GM23338 (cell line): ENCODE data around the gene PIK3R3. TPM values are rescaled to one million over a fixed set of nuclear protein-coding genes. Genes with fewer than 3 reads are reported as not detected.

ENCODE experiments used
- ATAC-seq: fragments of 200-7000 bp; cut with Tn5 transposase; 3 replicates; pipeline ENCODE4 v1.9.1; 2020
- DNase-seq: peaks from one replicate; pipeline ENCODE4 v3.0.0-alpha.2; 2015; ENCODE audit warnings: low spot score
- H2AFZ ChIP-seq: fragments of 200-600 bp; sonication (generic); 2 replicates; pipeline ENCODE4 v1.8.0; 2016; ENCODE audit warnings: antibody characterized with exemption, mild to moderate bottlenecking, moderate library complexity
- H3F3A ChIP-seq: fragments of 200-600 bp; sonication (generic); replicated peaks from 2 replicates; pipeline ENCODE4 v1.8.0; 2017; ENCODE audit warnings: antibody characterized with exemption, mixed run types, low read depth
- H3K27ac ChIP-seq: fragments of 200-600 bp; sonication (generic); 2 replicates; pipeline ENCODE4 v1.6.1; 2016; ENCODE audit warnings: low read depth
- H3K27me3 ChIP-seq: fragments of 200-600 bp; sonication (generic); 2 replicates; pipeline ENCODE4 v1.8.0; 2016; ENCODE audit warnings: mild to moderate bottlenecking, mixed run types, moderate library complexity; ENCODE audit not compliant: insufficient read depth
- H3K36me3 ChIP-seq: fragments of 200-600 bp; sonication (generic); 2 replicates; pipeline ENCODE4 v1.8.0; 2016; ENCODE audit warnings: mild to moderate bottlenecking; ENCODE audit not compliant: insufficient read depth
- H3K4me1 ChIP-seq: fragments of 200-600 bp; sonication (generic); 2 replicates; pipeline ENCODE4 v1.8.0; 2016; ENCODE audit warnings: mild to moderate bottlenecking, moderate library complexity; ENCODE audit not compliant: insufficient read depth
- H3K4me2 ChIP-seq: fragments of 200-600 bp; sonication (generic); 2 replicates; pipeline ENCODE4 v1.7.1; 2017; ENCODE audit warnings: mixed run types
- H3K4me3 ChIP-seq: fragments of 200-600 bp; sonication (generic); 2 replicates; pipeline ENCODE4 v1.6.1; 2016; ENCODE audit warnings: mixed run types
- H3K79me2 ChIP-seq: fragments of 200-600 bp; sonication (generic); replicated peaks from 2 replicates; pipeline ENCODE4 v1.8.0; 2017; ENCODE audit warnings: mild to moderate bottlenecking; ENCODE audit not compliant: insufficient read depth
- H3K9me2 ChIP-seq: fragments of 200-600 bp; sonication (generic); 2 replicates; pipeline ENCODE4 v1.8.0; 2017; ENCODE audit not compliant: insufficient read depth
- H4K20me1 ChIP-seq: fragments of 200-600 bp; sonication (generic); replicated peaks from 2 replicates; pipeline ENCODE4 v1.8.0; 2017; ENCODE audit warnings: mild to moderate bottlenecking; ENCODE audit not compliant: insufficient read depth
- H3K27ac Mint-ChIP-seq: 2 replicates; pipeline ENCODE4 v1.8.0; 2020; ENCODE audit warnings: inconsistent platforms, mild to moderate bottlenecking, moderate library complexity, mixed read lengths
- H3K27me3 Mint-ChIP-seq: 3 replicates; pipeline ENCODE4 v1.8.0; 2022; ENCODE audit warnings: low read depth, mild to moderate bottlenecking, moderate library complexity, mixed read lengths, inconsistent platforms; ENCODE audit not compliant: insufficient read depth, poor library complexity
- H3K36me3 Mint-ChIP-seq: 3 replicates; pipeline ENCODE4 v1.8.0; 2021; ENCODE audit warnings: low read depth, mild to moderate bottlenecking, inconsistent platforms, moderate library complexity, mixed read lengths
- H3K4me1 Mint-ChIP-seq: 3 replicates; pipeline ENCODE4 v1.8.0; 2020; ENCODE audit warnings: mild to moderate bottlenecking, inconsistent platforms, mixed read lengths
- H3K4me3 Mint-ChIP-seq: 3 replicates; pipeline ENCODE4 v1.8.0; 2021; ENCODE audit warnings: moderate library complexity, mild to moderate bottlenecking, inconsistent platforms, mixed read lengths
- H3K9me3 Mint-ChIP-seq: 3 replicates; pipeline ENCODE4 v1.8.0; 2020; ENCODE audit warnings: moderate library complexity, mild to moderate bottlenecking, inconsistent platforms, mixed read lengths
- CREB1 ChIP-seq: fragments of 250-450 bp; sonication (Bioruptor Pico); IDR thresholded peaks from 2 replicates; pipeline ENCODE4 v1.5.0; 2020; ENCODE audit warnings: low read depth, mild to moderate bottlenecking, moderate library complexity
- CTCF ChIP-seq, 2 experiments: fragments of 200-600 bp in 1 of 2; sonication (generic) in 1 of 2; conservative IDR thresholded peaks; 2 replicates each; pipeline versions ENCODE4 v1.5.1 to v1.6.1; 2016 to 2017; ENCODE audit warnings: antibody characterized with exemption in 2 of 2, low read depth in 2 of 2, mild to moderate bottlenecking in 2 of 2, moderate library complexity in 1 of 2
- EZH2 ChIP-seq: fragments of 200-600 bp; sonication (generic); IDR thresholded peaks from one replicate; pipeline ENCODE4 v1.8.0; 2017; ENCODE audit warnings: antibody characterized with exemption, mild to moderate bottlenecking, low read depth; ENCODE audit not compliant: unreplicated experiment
- STAT1 ChIP-seq: IDR thresholded peaks from one replicate; pipeline ENCODE4 v1.6.1; 2016; ENCODE audit warnings: antibody characterized with exemption; ENCODE audit not compliant: unreplicated experiment
- polyA plus RNA-seq: library from polyadenylated mRNA; unstranded; fragments of >200 nt; fragmentation: Nextera tagmentation; extraction: Ambion mirVana; gene quantifications from 2 replicates; pipeline ENCODE4 v1.2.1, GENCODE V29; 2016
- total RNA-seq: library from RNA; depleted of rRNA; stranded (reverse); fragments of >200 nt; shearing (Covaris generic); gene quantifications from 2 replicates; pipeline ENCODE4 v1.2.3, GENCODE V29; 2014
- TF ChIP-seq, protein P1 (sequence below): IDR thresholded peaks from one replicate; pipeline ENCODE4 v1.6.1; 2018; ENCODE audit warnings: antibody characterized with exemption; ENCODE audit not compliant: unreplicated experiment
- TF ChIP-seq, protein P2 (sequence below): fragments of 250-450 bp; sonication (Bioruptor Pico); IDR thresholded peaks from 2 replicates; pipeline ENCODE4 v1.5.0; 2020; ENCODE audit warnings: mild to moderate bottlenecking, moderate library complexity

The PIK3R3 gene
- total and polyA plus RNA-seq, 2 experiments from 2014 or later = 7.5 to 8.6 TPM

GRCh38 chr1:46168477-46168876, 36.0 kb upstream of the PIK3R3 start:
- H2AFZ ChIP-seq = no peak overlapping the region
- H3K4me1 Mint-ChIP-seq = peaks cover 32% of the 10 kb centered on the region
- H3K27me3 Mint-ChIP-seq = peaks cover 32% of the 10 kb centered on the region
- H3K27ac ChIP-seq = no peak overlapping the region
- H3K4me1 ChIP-seq = peaks cover 19% of the 10 kb centered on the region
- 0 out of 2 replicates have a peak, but pooled peaks cover 3% of the 10 kb centered on the region for H3F3A ChIP-seq
- no peak overlapping the region for H3K4me2 ChIP-seq
- no peak for TF ChIP-seq CTCF (conservative IDR thresholded peaks at IDR 0.05; ENCODE audit: low read depth in 2 of 2)
- TF ChIP-seq CREB1 = no peak
- TF ChIP-seq STAT1 = no peak
- TF ChIP-seq, protein P1, sequence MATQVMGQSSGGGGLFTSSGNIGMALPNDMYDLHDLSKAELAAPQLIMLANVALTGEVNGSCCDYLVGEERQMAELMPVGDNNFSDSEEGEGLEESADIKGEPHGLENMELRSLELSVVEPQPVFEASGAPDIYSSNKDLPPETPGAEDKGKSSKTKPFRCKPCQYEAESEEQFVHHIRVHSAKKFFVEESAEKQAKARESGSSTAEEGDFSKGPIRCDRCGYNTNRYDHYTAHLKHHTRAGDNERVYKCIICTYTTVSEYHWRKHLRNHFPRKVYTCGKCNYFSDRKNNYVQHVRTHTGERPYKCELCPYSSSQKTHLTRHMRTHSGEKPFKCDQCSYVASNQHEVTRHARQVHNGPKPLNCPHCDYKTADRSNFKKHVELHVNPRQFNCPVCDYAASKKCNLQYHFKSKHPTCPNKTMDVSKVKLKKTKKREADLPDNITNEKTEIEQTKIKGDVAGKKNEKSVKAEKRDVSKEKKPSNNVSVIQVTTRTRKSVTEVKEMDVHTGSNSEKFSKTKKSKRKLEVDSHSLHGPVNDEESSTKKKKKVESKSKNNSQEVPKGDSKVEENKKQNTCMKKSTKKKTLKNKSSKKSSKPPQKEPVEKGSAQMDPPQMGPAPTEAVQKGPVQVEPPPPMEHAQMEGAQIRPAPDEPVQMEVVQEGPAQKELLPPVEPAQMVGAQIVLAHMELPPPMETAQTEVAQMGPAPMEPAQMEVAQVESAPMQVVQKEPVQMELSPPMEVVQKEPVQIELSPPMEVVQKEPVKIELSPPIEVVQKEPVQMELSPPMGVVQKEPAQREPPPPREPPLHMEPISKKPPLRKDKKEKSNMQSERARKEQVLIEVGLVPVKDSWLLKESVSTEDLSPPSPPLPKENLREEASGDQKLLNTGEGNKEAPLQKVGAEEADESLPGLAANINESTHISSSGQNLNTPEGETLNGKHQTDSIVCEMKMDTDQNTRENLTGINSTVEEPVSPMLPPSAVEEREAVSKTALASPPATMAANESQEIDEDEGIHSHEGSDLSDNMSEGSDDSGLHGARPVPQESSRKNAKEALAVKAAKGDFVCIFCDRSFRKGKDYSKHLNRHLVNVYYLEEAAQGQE = no peak
- TF ChIP-seq, protein P2, sequence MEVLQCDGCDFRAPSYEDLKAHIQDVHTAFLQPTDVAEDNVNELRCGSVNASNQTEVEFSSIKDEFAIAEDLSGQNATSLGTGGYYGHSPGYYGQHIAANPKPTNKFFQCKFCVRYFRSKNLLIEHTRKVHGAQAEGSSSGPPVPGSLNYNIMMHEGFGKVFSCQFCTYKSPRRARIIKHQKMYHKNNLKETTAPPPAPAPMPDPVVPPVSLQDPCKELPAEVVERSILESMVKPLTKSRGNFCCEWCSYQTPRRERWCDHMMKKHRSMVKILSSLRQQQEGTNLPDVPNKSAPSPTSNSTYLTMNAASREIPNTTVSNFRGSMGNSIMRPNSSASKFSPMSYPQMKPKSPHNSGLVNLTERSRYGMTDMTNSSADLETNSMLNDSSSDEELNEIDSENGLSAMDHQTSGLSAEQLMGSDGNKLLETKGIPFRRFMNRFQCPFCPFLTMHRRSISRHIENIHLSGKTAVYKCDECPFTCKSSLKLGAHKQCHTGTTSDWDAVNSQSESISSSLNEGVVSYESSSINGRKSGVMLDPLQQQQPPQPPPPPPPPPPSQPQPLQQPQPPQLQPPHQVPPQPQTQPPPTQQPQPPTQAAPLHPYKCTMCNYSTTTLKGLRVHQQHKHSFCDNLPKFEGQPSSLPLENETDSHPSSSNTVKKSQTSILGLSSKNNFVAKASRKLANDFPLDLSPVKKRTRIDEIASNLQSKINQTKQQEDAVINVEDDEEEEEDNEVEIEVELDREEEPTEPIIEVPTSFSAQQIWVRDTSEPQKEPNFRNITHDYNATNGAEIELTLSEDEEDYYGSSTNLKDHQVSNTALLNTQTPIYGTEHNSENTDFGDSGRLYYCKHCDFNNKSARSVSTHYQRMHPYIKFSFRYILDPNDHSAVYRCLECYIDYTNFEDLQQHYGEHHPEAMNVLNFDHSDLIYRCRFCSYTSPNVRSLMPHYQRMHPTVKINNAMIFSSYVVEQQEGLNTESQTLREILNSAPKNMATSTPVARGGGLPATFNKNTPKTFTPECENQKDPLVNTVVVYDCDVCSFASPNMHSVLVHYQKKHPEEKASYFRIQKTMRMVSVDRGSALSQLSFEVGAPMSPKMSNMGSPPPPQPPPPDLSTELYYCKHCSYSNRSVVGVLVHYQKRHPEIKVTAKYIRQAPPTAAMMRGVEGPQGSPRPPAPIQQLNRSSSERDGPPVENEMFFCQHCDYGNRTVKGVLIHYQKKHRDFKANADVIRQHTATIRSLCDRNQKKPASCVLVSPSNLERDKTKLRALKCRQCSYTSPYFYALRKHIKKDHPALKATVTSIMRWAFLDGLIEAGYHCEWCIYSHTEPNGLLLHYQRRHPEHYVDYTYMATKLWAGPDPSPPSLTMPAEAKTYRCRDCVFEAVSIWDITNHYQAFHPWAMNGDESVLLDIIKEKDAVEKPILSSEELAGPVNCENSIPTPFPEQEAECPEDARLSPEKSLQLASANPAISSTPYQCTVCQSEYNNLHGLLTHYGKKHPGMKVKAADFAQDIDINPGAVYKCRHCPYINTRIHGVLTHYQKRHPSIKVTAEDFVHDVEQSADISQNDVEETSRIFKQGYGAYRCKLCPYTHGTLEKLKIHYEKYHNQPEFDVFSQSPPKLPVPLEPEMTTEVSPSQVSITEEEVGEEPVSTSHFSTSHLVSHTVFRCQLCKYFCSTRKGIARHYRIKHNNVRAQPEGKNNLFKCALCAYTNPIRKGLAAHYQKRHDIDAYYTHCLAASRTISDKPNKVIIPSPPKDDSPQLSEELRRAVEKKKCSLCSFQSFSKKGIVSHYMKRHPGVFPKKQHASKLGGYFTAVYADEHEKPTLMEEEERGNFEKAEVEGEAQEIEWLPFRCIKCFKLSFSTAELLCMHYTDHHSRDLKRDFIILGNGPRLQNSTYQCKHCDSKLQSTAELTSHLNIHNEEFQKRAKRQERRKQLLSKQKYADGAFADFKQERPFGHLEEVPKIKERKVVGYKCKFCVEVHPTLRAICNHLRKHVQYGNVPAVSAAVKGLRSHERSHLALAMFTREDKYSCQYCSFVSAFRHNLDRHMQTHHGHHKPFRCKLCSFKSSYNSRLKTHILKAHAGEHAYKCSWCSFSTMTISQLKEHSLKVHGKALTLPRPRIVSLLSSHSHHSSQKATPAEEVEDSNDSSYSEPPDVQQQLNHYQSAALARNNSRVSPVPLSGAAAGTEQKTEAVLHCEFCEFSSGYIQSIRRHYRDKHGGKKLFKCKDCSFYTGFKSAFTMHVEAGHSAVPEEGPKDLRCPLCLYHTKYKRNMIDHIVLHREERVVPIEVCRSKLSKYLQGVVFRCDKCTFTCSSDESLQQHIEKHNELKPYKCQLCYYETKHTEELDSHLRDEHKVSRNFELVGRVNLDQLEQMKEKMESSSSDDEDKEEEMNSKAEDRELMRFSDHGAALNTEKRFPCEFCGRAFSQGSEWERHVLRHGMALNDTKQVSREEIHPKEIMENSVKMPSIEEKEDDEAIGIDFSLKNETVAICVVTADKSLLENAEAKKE = no peak
- no peak for TF ChIP-seq EZH2
- no peaks in the 10 kb centered on the region for H3K36me3 Mint-ChIP-seq
- H3K27ac Mint-ChIP-seq = no peak overlapping the region
- H3K27me3 ChIP-seq = peaks cover 18% of the 10 kb centered on the region
- H3K79me2 ChIP-seq = no peaks in the 10 kb centered on the region
- no peaks in the 10 kb centered on the region for H3K9me2 ChIP-seq
- no peak overlapping the region for H3K4me3 Mint-ChIP-seq
- no peaks in the 10 kb centered on the region for H4K20me1 ChIP-seq
- ATAC-seq (no peak), DNase-seq (no peak)
- H3K4me3 ChIP-seq = no peak overlapping the region
- H3K36me3 ChIP-seq = no peaks in the 10 kb centered on the region
- no peaks in the 10 kb centered on the region for H3K9me3 Mint-ChIP-seq
